GM18508 (cell line): ENCODE results near the gene GRIA4.

Experiments
- ATAC-seq: cut with Tn5 transposase; IDR thresholded peaks from one replicate; pipeline ENCODE4 v1.9.1; 2021; ENCODE audit warnings: moderate number of reproducible peaks; ENCODE audit not compliant: insufficient read depth, unreplicated experiment

GRIA4 gene

GRCh38 chr11:105609832-105610781, at the start of gene GRIA4:
GRIA4 (plus strand) TSS chr11:105610073; CDS start chr11:105610998, 925 bp downstream.
- no peak for ATAC-seq

- no peak for ATAC-seq
Measured at GRCh38 chr11:105573091-105573490, 36.8 kb upstream of the GRIA4 start.

GRCh38 chr11:105574974-105575373, 34.9 kb upstream of the GRIA4 start:
- ATAC-seq = no peak

- no peak for ATAC-seq
Measured at GRCh38 chr11:105577641-105578040, 32.2 kb upstream of the GRIA4 start.

- ATAC-seq = no peak
Measured at GRCh38 chr11:105579111-105579510, 30.8 kb upstream of the GRIA4 start.

- ATAC-seq = no peak
Measured at GRCh38 chr11:105582497-105582896, 27.4 kb upstream of the GRIA4 start.

- ATAC-seq = no peak
Measured at GRCh38 chr11:105588001-105588400, 21.9 kb upstream of the GRIA4 start.

GRCh38 chr11:105589346-105589745, 20.5 kb upstream of the GRIA4 start:
- ATAC-seq = no peak

- ATAC-seq = no peak
Measured at GRCh38 chr11:105592035-105592434, 17.8 kb upstream of the GRIA4 start.

GRCh38 chr11:105598371-105598770, 11.5 kb upstream of the GRIA4 start:
- ATAC-seq = no peak

GRCh38 chr11:105603156-105603555, 6.7 kb upstream of the GRIA4 start:
- ATAC-seq = no peak

- peak; percentile 80 for ATAC-seq
Measured at GRCh38 chr11:105609341-105609781, 512 bp upstream of the GRIA4 start.

GRCh38 chr11:105610871-105611571, 1.1 kb downstream of the GRIA4 start:
- no peak for ATAC-seq

- no peak for ATAC-seq
Measured at GRCh38 chr11:105611572-105612441, 1.9 kb downstream of the GRIA4 start.

GRCh38 chr11:105612771-105613170, 2.9 kb downstream of the GRIA4 start:
- ATAC-seq = no peak

- ATAC-seq = no peak
Measured at GRCh38 chr11:105613183-105613582, 3.3 kb downstream of the GRIA4 start.

- ATAC-seq = no peak
Measured at GRCh38 chr11:105618343-105618955, 8.6 kb downstream of the GRIA4 start.

GRCh38 chr11:105619556-105619955, 9.7 kb downstream of the GRIA4 start:
- ATAC-seq = no peak

- ATAC-seq = no peak
Measured at GRCh38 chr11:105622016-105622415, 12.1 kb downstream of the GRIA4 start.

- ATAC-seq = no peak
Measured at GRCh38 chr11:105632316-105632715, 22.4 kb downstream of the GRIA4 start.
